ENCODE data around the gene DHRS9. TPM values are rescaled to one million over a fixed set of nuclear protein-coding genes. Genes with fewer than 3 reads are reported as not detected.

DHRS9 gene
- total and polyA plus RNA-seq, 2 experiments from 2014 or later: not detected

GRCh38 chr2:169080250-169081069, 11.1 kb downstream of the DHRS9 start:
- H3K4me1 ChIP-seq (ENCODE audit: insufficient read depth): no peaks in the 10 kb centered on the region
- no peak for DNase-seq
- no peak overlapping the region for H2AFZ ChIP-seq
- no peak overlapping the region for H3K4me2 ChIP-seq (ENCODE audit: unreplicated experiment)
- no peak overlapping the region for H3K27ac ChIP-seq
- no peaks in the 10 kb centered on the region for H3K9me3 ChIP-seq (ENCODE audit: low read depth)
- in situ Hi-C loops (cut with MboI): no loop called here
- no peaks in the 10 kb centered on the region for H3F3A ChIP-seq (ENCODE audit: insufficient read depth)
- WGBS, 2 experiments (ENCODE audit: low coverage in 1 of 2, low lambda C conversion rate in 2 of 2, missing lambda C conversion rate in 2 of 2): 12 to 23% methylated on average over 2 of the region's 2 CpGs
- H3K27me3 ChIP-seq (replicated peaks; ENCODE audit: insufficient read depth): no peaks in the 10 kb centered on the region
- no peak overlapping the region for H3K9ac ChIP-seq
- H3K4me3 ChIP-seq: no peak overlapping the region
- no peaks in the 10 kb centered on the region for H4K20me1 ChIP-seq (ENCODE audit: insufficient read depth)
- H3K36me3 ChIP-seq (ENCODE audit: low read depth): no peaks in the 10 kb centered on the region
- TF ChIP-seq EZH2phosphoT487 (IDR thresholded peaks at IDR 0.05; ENCODE audit: insufficient read depth, low read depth) (no peak), EZH2 (IDR thresholded peaks at IDR 0.05; ENCODE audit: insufficient read depth, poor library complexity, severe bottlenecking) (no peak)
- H3K9me2 ChIP-seq (ENCODE audit: insufficient read depth): no peaks in the 10 kb centered on the region
- no peaks in the 10 kb centered on the region for H3K79me2 ChIP-seq (ENCODE audit: insufficient read depth)

GRCh38 chr2:169081551-169081950, 12.2 kb downstream of the DHRS9 start:
- H3K4me1 ChIP-seq (ENCODE audit: insufficient read depth): no peaks in the 10 kb centered on the region
- H3K4me3 ChIP-seq: no peak overlapping the region
- no peaks in the 10 kb centered on the region for H3K36me3 ChIP-seq (ENCODE audit: low read depth)
- TF ChIP-seq EZH2phosphoT487 (IDR thresholded peaks at IDR 0.05; ENCODE audit: insufficient read depth, low read depth): no peak
- TF ChIP-seq EZH2 (IDR thresholded peaks at IDR 0.05; ENCODE audit: insufficient read depth, poor library complexity, severe bottlenecking): no peak
- no peaks in the 10 kb centered on the region for H3K27me3 ChIP-seq (replicated peaks; ENCODE audit: insufficient read depth)
- no peaks in the 10 kb centered on the region for H3K79me2 ChIP-seq (ENCODE audit: insufficient read depth)
- H3K27ac ChIP-seq: no peak overlapping the region
- 20 to 26% methylated on average over 5 of the region's 5 CpGs for WGBS, 2 experiments (ENCODE audit: low coverage in 1 of 2, low lambda C conversion rate in 2 of 2, missing lambda C conversion rate in 2 of 2)
- no peak overlapping the region for H2AFZ ChIP-seq
- H3K9me2 ChIP-seq (ENCODE audit: insufficient read depth): no peaks in the 10 kb centered on the region
- DNase-seq: no peak
- H3K9me3 ChIP-seq (ENCODE audit: low read depth): no peaks in the 10 kb centered on the region
- no peak overlapping the region for H3K9ac ChIP-seq
- H3K4me2 ChIP-seq (ENCODE audit: unreplicated experiment): no peak overlapping the region
- H4K20me1 ChIP-seq (ENCODE audit: insufficient read depth): no peaks in the 10 kb centered on the region
- in situ Hi-C loops (cut with MboI): no loop called here
- no peaks in the 10 kb centered on the region for H3F3A ChIP-seq (ENCODE audit: insufficient read depth)

- H3K4me1 ChIP-seq (ENCODE audit: insufficient read depth): no peaks in the 10 kb centered on the region
- 17% methylated on average over 4 of the region's 4 CpGs for WGBS, 2 experiments (ENCODE audit: low coverage in 1 of 2, low lambda C conversion rate in 2 of 2, missing lambda C conversion rate in 2 of 2)
- H3K9ac ChIP-seq: no peak overlapping the region
- H3K4me3 ChIP-seq: no peak overlapping the region
- no peak overlapping the region for H2AFZ ChIP-seq
- no peaks in the 10 kb centered on the region for H3K9me3 ChIP-seq (ENCODE audit: low read depth)
- in situ Hi-C loops (cut with MboI): no loop called here
- H3K4me2 ChIP-seq (ENCODE audit: unreplicated experiment): no peak overlapping the region
- no peak overlapping the region for H3K27ac ChIP-seq
- H3F3A ChIP-seq (ENCODE audit: insufficient read depth): no peaks in the 10 kb centered on the region
- no peaks in the 10 kb centered on the region for H3K36me3 ChIP-seq (ENCODE audit: low read depth)
- no peaks in the 10 kb centered on the region for H3K79me2 ChIP-seq (ENCODE audit: insufficient read depth)
- H4K20me1 ChIP-seq (ENCODE audit: insufficient read depth): no peaks in the 10 kb centered on the region
- TF ChIP-seq EZH2phosphoT487 (IDR thresholded peaks at IDR 0.05; ENCODE audit: insufficient read depth, low read depth) (no peak), EZH2 (IDR thresholded peaks at IDR 0.05; ENCODE audit: insufficient read depth, poor library complexity, severe bottlenecking) (no peak)
- no peaks in the 10 kb centered on the region for H3K27me3 ChIP-seq (replicated peaks; ENCODE audit: insufficient read depth)
- no peak for DNase-seq
- no peaks in the 10 kb centered on the region for H3K9me2 ChIP-seq (ENCODE audit: insufficient read depth)
Observed at GRCh38 chr2:169082995-169083394, 13.6 kb downstream of the DHRS9 start.

GRCh38 chr2:169086893-169087467, 17.6 kb downstream of the DHRS9 start:
- in situ Hi-C loops (cut with MboI): no loop called here

More at GRCh38 chr2:169086893-169087467, 17.6 kb downstream of the DHRS9 start:
- no peak overlapping the region for H2AFZ ChIP-seq
- 23 to 30% methylated on average over 3 of the region's 3 CpGs for WGBS, 2 experiments (ENCODE audit: low coverage in 1 of 2, low lambda C conversion rate in 2 of 2, missing lambda C conversion rate in 2 of 2)
- H4K20me1 ChIP-seq (ENCODE audit: insufficient read depth): no peaks in the 10 kb centered on the region
- H3F3A ChIP-seq (ENCODE audit: insufficient read depth): no peaks in the 10 kb centered on the region
- H3K36me3 ChIP-seq (ENCODE audit: low read depth): no peaks in the 10 kb centered on the region
- no peak for TF ChIP-seq EZH2phosphoT487 (IDR thresholded peaks at IDR 0.05; ENCODE audit: insufficient read depth, low read depth)
- TF ChIP-seq EZH2 (IDR thresholded peaks at IDR 0.05; ENCODE audit: insufficient read depth, poor library complexity, severe bottlenecking): no peak
- no peak overlapping the region for H3K27ac ChIP-seq
- no peak for DNase-seq
- H3K27me3 ChIP-seq (replicated peaks; ENCODE audit: insufficient read depth): peaks cover 26% of the 10 kb centered on the region; the same call in 1 of the 2 replicates
- 0 out of 2 replicates have a peak, but pooled peaks cover 3% of the 10 kb centered on the region for H3K4me1 ChIP-seq (ENCODE audit: insufficient read depth)
- no peaks in the 10 kb centered on the region for H3K9me2 ChIP-seq (ENCODE audit: insufficient read depth)
- H3K79me2 ChIP-seq (ENCODE audit: insufficient read depth): no peaks in the 10 kb centered on the region
- no peak overlapping the region for H3K4me2 ChIP-seq (ENCODE audit: unreplicated experiment)
- H3K9ac ChIP-seq: no peak overlapping the region
- no peak overlapping the region for H3K4me3 ChIP-seq
- no peaks in the 10 kb centered on the region for H3K9me3 ChIP-seq (ENCODE audit: low read depth)
